Neural cell (in vitro differentiated cells): ENCODE results near the gene KPNA4.

Experiments used
- CTCF ChIP-seq: fragments of 450-650 bp; IDR thresholded peaks from 2 replicates; pipeline ENCODE4 v1.5.1; 2014; ENCODE audit warnings: antibody characterized with exemption, mild to moderate bottlenecking, moderate library complexity; ENCODE audit not compliant: poor library complexity, severe bottlenecking
- EP300 ChIP-seq: fragments of 450-650 bp; conservative IDR thresholded peaks from 2 replicates; pipeline ENCODE4 v1.6.1; 2014; ENCODE audit warnings: antibody characterized with exemption, mild to moderate bottlenecking, moderate library complexity; ENCODE audit not compliant: poor library complexity, severe bottlenecking
- EZH2 ChIP-seq: fragments of 200-600, 300-800 bp; shearing (Covaris generic), sonication (generic); IDR thresholded peaks from 2 replicates; pipeline ENCODE4 v1.6.1; 2014; ENCODE audit warnings: antibody characterized with exemption, low read length, borderline replicate concordance, mild to moderate bottlenecking; ENCODE audit not compliant: insufficient read depth, poor library complexity, severe bottlenecking

GRCh38 chr3:160479376-160479775 is 86.0 kb downstream of the KPNA4 start:
- TF ChIP-seq EZH2 (no peak), CTCF (no peak), EP300 (no peak)
